GM19023 (cell line): ENCODE measurements around the gene SMARCAL1.

Experiments
- ATAC-seq: cut with Tn5 transposase; IDR thresholded peaks from one replicate; pipeline ENCODE4 v1.9.1; 2021; ENCODE audit warnings: mild to moderate bottlenecking, moderate library complexity; ENCODE audit not compliant: unreplicated experiment

Gene SMARCAL1

DNA sequence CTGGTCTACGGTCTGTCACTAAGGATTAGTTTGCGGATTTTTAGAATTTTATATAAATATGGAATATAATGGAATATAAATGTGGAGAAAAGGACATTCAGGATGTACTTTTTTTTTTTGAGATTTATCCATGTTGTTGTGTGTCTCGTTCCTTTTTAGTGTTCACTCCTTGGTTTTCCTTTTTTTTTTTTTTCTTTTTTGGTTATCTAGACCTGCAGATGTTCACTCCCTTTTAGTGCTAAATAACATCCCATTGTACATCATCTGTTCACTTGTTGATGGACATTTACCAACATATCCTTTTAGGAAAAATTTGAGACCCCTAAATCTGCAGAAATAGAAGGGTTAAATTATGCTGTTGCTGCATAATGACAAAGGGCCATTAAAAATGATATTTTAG lies 60.9 kb downstream of the SMARCAL1 start:
- no peak for ATAC-seq

DNA sequence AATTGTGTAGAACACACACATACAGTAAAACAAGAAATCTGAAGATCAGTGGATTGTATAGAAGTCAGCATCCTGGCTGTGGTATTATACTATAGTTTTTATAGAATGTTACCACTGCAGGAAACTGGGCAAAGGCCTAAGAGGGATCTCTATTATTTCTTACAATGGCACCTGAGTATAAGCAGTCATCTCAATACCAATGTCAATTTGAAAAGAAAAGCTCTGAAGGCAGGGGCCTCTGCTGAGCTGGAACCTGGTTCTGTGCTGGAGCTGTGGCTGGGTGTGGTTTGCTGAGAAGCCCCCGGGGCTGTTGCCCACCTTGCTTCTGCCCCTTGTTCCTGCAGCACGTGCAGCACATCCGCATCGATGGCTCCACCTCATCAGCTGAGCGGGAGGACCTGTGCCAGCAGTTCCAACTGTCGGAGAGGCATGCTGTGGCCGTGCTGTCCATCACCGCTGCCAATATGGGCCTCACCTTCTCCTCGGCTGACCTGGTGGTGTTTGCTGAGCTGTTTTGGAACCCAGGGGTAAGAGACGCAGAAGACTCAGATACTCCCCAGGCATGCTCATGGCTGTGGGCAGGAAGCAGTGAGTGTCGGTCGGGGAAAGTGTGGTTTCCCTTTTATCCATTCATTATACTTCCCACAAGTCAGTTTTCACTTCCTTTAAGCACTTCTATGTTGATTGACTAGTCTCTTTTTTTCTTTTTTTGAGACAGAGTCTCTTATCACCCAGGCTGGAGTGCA lies 62.8 kb downstream of the SMARCAL1 start:
- peak; percentile 65 for ATAC-seq

DNA sequence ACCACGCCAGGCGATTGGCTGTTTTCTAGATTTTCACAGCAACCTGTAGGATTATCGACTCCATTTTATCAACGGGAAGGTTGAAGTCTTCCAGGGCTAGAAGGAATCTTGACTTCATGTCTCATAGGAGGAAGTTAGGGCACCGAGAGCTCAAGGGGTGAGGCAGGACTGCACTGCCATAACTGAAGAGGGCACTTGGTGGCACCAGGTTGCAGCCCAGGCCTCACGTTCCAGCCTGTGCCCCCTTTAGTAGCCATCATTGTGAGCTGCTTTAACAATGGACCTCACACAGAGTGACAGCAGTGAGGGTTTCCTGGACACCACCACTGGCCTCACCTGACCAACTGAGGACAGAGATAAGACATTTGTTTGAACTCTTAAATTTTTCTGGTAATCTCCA lies 63.5 kb downstream of the SMARCAL1 start:
- no peak for ATAC-seq

DNA sequence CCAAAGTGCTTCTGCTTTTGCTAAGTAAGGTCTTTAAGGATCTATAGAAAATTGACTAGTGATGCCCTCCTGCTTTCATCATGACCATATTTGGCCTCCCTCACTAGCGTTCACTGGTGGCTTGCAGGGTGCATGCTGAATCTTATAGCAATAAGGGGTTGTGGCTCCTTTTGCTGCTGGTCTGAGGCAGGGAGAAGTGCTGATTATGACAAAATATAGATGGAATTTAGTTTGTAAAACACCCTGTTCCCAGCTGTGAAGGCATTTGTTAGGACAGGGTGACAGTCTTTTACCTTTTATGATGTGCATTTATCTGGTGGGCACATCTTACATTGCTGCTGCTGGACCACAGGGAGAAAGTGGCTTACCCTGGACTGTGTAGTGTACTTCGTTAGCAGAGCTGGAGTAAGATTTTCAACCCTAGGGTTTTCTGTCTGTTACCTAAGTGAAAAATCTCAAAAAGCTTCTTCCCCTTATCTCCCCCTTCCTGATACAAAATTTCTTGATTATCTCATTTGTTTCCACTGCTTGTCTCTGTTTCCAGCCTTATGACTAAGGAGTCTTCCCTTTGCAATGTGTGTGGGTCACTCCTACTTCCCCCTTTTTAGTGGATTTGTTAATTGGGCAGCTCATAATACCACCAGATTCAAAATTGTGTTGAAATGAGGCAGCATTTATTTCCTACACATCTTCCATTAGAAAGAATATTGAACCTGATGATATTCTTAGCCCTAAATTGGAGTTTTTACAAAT lies 65.2 kb downstream of the SMARCAL1 start:
- ATAC-seq: no peak

DNA sequence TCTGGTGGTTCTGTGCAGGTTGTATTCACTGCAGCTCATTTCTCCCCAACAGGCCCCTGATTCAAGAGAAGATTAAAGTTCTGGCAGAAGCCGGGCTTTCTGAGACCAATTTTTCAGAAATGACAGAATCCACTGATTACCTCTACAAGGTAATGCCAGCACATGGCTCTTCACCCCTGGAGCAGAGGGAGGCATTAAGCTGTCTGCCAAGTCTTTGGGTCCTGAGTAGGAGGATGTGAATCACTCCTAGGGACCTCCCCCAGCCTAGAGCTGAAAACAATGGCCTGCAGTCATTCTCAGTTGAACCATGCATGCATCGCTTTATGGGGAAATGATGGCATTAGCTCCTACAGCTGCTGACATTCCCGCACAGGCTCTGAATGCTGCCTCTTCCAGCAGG lies 65.9 kb downstream of the SMARCAL1 start:
- ATAC-seq: no peak

DNA sequence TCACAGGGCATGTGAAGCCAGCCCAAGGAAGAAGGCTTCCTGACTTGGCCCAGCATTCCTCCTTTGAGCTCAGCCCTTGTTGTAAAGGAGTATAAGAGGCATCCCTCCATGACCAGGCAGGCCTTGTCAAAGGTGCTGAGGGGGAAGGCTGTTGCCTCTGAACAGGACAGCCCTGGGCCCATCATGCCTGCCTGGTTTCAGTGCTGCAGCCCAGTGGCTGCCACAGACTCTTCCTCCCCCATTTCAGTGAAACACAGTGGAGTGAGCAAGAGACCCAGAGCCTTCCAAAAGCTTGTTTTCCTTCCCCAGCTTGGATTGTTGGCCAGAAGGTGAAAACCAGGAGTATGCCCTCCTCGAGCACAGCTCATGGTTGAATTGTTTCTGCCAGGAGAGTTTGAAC lies 66.5 kb downstream of the SMARCAL1 start:
- no peak for ATAC-seq

DNA sequence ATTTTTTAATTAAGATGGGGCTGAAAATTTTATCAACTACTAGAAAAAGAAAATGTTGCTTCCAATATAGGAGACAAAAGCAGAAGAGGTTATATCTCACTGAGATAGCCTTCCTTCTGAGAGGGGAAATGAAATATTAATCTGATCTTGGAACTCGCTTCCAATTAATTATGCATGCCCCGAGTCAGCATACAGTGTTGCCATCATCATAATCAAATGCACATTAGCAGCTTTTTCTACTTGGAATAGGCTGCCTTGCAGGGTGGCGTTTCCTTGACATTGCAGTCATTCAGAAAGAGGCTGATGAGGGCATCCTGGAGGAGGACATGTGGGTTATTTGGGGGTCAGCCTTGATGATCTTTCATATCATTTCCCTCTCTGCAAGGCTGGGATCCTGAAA lies 67.9 kb downstream of the SMARCAL1 start:
- no peak for ATAC-seq

DNA sequence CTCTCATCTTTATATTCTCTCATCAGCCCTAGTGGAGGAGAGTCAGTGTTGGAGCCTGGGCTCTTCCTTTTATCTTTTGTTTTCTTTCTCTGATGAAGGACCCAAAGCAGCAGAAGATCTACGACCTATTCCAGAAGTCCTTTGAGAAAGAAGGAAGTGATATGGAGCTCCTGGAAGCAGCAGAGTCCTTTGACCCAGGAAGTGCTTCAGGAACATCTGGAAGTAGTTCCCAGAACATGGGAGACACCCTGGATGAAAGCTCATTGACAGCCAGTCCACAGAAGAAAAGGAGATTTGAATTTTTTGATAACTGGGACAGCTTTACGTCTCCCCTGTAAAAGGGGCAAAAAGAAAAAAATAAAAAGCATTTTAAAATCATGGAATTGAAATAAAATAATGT lies 70.4 kb downstream of the SMARCAL1 start:
- ATAC-seq: no peak

DNA sequence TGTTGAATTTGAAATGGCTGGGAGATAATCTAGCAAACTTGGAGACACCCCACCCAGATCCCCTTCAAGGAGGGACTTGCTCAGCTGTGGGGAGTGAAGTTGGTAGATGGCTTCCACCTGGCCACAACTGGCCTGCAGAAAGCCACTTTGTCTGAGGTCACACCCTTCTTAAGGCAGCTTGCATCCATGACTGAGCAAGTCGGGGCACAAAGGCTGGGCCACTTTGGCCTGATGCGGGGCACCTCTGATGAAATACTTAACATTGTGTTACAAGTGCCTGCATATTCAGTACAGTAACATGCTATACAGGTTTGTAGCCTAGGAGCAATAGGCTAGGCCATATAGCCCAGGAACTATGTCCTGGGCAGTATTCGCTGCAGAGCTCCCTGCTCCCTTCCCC lies 73.0 kb downstream of the SMARCAL1 start:
- ATAC-seq: no peak

DNA sequence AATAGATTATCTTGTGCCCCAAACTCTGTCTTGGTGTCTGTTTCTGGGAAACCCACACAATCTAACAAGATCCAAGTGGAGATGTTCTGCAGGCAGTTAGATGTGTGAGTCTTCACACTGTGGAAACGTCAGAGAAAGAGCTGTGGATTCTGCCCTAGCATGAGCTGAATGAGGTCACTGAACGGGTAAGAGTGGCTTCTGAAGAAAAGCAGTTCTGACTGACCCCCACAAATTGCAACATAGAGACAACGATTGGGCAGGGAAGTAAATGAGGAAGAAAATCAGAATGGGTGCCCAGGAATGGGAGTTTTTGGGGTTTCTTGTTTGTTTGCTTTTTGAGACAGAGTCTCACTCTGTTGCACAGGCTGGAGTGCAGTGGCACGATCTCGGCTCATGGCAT lies 73.5 kb downstream of the SMARCAL1 start:
- ATAC-seq: no peak

DNA sequence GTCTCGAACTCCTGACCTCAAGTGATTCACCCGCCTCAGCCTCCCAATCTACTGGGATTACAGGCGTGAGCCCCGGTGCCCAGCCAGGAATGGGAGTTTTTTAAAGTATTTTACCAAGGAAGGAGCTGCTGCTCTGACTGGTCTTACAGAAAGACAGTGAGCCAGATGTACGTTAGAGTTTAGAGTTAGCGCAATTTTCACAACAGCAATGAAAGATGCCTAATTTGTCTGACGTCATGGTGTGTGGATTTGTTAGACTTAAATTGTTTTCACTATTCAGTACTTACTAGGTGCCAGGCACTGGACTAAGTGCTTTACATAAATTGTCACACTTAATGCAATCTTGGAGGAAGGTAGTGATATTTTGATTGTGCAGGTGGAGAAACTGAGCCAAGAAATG lies 74.0 kb downstream of the SMARCAL1 start:
- ATAC-seq: no peak

DNA sequence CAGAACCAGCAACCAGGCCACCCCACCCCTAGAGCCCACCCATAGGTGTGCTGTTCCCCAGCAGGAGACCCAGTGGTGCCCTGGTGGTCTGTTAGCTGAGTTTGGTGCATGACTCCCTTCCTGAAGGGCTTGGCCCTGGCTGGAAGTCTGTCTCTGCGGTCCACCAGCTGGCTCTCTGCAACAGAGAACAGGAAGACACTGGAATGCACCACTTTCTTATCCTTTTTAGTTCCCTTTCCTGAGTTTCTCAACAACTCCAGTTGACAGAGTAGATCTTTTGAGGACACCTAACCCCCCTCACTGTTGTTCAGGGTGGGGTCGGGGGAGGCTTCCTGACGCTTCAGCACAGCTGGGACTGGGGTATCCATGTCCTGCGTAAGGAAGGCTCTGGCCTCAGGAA lies 74.4 kb downstream of the SMARCAL1 start:
- ATAC-seq: no peak

DNA sequence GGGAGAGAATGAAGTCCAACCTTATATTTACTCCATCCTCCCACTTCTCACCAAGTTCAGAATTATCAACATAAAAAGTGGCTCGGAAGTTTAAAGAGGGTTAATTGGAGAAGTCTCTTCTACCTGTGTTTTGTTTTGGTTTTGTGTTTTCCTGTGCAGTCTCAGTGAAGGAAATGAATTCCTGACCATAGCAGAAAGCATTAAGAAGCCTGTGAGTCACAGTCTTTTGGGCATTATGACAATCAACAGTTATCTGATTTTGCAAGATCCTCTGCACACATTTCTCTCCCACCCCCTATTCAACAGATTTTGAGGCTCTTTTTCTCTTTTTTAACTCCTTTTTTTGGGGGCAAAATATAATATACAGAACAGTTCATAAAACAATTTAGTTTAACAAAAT lies 77.8 kb downstream of the SMARCAL1 start:
- ATAC-seq: no peak

DNA sequence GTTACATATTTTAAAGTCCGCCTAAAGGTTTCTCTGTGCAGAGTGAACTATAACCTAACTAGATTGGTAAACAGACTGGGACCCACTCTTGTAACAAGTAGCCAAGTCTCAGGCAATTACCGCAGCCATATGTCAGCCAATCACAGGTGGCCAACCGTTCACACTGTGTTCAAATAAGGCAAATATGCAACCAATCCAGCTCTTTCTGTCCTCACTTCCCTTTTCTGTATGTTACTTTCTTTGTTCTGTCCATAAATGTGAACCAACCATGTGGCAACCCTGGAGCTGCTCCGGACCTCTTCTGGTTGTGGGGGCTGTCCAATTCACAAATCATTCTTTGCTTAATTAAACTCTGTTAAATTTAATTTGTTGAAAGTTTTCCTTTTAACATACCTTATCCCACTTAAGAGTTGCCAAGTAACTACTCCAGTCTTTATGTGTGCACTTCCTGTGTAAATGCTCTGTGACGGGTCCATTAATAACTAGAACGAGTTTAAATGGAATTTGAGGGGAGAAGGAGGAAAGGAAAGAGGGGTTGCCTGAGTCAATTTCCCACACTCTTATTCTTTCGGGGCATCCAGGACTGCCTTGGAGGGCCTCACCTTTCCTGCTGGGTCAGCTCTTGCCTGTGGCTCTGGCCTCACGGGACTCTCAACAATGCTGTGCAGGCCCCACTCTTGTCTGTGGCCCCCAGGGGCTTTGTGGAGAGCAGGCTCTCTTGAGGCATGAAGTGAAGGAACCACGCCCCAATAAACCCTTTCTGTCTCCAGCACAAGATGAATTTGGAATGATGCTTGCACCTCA lies 79.7 kb downstream of the SMARCAL1 start:
- ATAC-seq: peak; percentile 76

DNA sequence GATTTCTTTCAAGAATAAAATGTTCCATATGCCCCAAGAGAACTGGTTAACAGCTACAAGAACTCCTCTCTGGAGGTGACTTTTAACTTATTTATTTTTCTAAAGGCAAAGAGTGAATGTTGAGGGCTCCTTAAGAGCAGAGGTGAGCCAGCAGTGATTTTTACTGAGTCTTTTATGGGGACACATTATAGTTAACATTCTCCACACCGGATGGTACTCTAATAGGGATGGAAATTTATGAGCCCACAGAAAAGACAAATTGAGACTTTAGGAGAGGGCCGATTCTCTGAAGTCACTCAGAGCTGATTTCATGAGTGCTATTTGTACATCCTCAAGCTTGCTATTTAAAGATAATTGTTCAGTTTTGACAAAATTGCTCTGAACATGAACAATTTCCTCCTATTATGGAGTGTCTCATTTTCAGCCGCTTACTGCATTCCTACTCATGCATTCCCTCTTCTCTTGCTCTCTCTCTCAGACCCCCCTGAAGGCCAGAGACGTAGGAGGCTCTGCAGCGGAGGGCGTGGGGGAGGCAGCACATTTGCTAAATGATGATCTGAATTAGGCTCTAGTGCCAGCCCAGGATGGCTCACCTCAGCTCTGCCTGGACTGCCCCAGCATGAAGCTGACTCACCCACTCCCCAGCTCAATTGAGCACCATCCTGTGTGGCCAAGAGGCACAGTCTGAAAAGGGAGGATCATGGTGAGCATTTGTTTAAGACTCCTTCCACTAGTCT lies 80.5 kb downstream of the SMARCAL1 start:
- no peak for ATAC-seq

DNA sequence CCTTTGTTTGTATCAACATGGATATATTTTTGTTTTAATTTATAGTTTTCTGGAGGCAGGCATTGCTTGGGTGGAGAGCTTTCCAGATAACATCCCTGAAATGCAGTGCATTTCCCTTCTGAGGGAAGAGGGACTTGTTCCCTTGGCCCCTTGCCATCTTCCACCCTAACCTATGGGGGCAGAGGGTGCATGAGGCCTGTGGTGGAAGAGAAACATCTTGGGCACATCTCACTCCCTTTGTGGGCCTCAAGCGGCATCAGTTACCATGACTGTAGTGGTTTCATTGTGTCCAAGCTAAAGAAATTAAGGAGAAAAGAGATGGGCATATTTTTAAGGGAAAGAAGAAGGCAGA lies 81.0 kb downstream of the SMARCAL1 start:
- no peak for ATAC-seq

DNA sequence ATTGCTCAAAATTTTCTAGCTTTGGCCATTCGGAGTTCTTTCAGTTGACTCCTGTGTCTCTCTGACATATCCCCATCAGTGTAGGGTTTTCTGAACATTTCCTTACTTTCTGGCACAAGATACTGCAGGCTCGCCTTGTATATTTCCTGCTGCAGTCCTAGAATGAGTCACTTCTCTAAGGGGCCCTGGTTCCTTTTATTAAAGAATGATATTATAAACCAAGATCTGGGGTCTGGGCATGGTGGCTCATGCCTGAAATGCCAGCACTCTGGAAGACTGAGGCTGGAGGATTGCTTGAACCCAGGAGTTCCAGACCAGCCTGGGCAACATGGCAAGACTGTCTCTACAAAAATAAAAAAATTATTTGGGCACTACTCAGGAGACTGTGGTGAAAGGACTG lies 83.4 kb downstream of the SMARCAL1 start:
- no peak for ATAC-seq

DNA sequence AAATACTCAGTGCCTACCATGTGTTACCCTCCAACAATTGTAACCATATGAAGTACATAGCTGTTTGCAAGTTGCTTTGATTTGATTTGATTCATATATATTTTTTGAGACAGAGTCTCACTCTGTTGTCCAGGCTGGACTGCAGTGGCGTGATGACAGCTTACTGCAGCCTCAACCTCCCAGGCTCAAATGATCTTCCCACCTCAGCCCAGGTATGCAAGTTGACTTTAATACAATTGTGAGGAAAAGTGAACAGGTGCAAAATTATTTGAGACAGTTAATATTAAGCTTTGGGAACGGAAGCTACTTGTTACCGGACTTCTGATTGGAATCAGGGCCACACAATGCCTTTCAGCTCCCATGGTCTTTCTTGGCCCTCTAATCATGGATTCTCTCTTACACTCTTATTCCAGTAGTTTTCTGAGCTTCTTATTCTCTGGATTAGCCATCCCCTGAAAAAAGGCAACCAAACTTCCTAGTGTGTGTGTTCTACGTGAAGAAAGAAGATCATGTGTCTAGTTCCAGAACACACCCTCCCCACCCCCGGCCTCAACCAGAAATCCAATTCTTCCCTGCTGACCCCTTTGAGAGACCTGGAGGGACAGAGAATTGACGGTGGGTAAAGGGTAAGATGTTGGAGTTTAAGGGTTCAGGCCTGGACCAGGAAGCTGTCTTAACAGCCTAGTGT lies 85.2 kb downstream of the SMARCAL1 start:
- ATAC-seq: no peak

DNA sequence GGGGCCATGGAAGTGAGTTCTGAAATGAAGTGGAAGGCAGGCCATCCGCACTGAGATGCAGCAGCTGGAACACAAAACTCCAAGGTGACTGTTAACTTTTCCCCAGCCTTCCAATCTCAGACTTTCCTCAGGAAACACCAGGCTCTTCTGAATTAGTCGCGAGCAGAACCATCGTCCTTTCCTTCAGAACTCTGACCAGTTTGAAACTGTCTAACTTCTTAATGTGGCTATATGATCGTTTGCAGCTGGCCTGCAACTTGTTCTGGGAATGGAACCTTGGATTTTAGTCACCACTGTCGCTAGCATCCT lies 85.7 kb downstream of the SMARCAL1 start:
- ATAC-seq: no peak

DNA sequence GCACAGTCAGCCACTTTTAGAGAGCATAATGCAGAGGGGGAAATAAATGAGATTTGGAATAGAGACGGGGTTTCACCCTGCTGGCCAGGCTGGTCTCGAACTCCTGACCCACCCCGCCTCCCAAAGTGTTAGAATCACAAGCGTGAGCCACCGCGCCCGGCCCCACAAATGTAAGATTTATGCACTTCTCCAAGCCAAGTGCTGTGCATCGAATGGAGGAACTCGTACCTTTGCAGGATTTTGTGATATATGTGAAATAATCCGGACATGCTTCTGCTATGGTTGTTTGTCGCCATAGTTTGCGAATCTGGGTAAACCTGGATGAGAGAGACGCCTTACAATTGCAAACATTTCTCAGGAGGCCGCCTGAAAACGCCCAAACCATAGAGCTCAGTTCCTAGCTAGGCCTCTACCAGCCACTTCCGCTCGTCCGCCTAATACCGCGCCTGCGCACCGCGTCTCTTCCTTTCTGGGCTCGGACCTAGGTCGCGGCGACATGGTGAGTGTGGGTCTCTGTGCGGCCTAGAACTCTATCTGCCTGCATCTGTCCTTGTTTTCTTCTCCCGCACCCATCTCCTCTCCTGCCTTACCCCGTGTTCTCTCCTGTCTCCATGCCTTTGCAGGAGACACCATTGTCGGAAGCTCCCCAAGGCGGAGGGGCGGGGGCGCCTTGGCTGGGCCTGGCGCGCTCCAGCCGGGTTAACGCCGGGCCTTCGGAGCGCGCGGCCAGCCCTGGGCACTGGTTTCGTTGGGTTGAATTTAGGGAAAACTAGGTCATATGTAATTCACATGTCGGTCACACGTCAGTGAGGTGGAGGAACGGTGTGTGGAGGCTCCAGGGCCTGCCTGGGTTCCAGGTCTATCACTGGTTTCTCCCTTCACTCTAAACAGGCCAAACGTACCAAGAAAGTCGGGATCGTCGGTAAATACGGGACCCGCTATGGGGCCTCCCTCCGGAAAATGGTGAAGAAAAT lies 86.4 kb downstream of the SMARCAL1 start, which contains the start of gene RPL37A:
TSS of gene RPL37A (plus strand) at position 466 of the 974 bp plus-strand sequence. CDS start at position 497, 31 bp downstream.
- peak; percentile 97 for ATAC-seq
